Mesendoderm (in vitro differentiated cells): ENCODE measurements around the gene TECTA.

ENCODE experiments used
- DNase-seq: peaks from one replicate; pipeline ENCODE4 v3.0.0; 2013
- H2AK5ac ChIP-seq: 2 replicates; pipeline ENCODE4 v1.6.1; 2013; ENCODE audit warnings: low read length, inconsistent platforms
- H2BK120ac ChIP-seq: 2 replicates; pipeline ENCODE4 v1.6.1; 2013; ENCODE audit warnings: low read depth, mild to moderate bottlenecking, low read length, moderate library complexity, mixed read lengths
- H2BK15ac ChIP-seq: replicated peaks from 2 replicates; pipeline ENCODE4 v1.6.1; 2013; ENCODE audit warnings: low read depth, mild to moderate bottlenecking, moderate library complexity
- H2BK5ac ChIP-seq: 2 replicates; pipeline ENCODE4 v1.6.1; 2013; ENCODE audit warnings: low read length, inconsistent platforms
- H3K18ac ChIP-seq: 2 replicates; pipeline ENCODE4 v1.6.1; 2013; ENCODE audit warnings: mild to moderate bottlenecking, low read length, mixed read lengths
- H3K23ac ChIP-seq: one replicate; pipeline ENCODE4 v1.6.1; 2013; ENCODE audit warnings: low read length
- H3K27ac ChIP-seq: 2 replicates; pipeline ENCODE4 v1.5.1; 2013; ENCODE audit warnings: low read depth, mild to moderate bottlenecking, inconsistent platforms, low read length, moderate library complexity
- H3K27me3 ChIP-seq: 2 replicates; pipeline ENCODE4 v1.6.1; 2013; ENCODE audit warnings: low read length, control low read depth, mild to moderate bottlenecking, inconsistent platforms; ENCODE audit not compliant: insufficient read depth, poor library complexity
- H3K36me3 ChIP-seq: 2 replicates; pipeline ENCODE4 v1.6.1; 2013; ENCODE audit warnings: low read length, inconsistent platforms; ENCODE audit not compliant: control insufficient read depth, insufficient read depth
- H3K4ac ChIP-seq: one replicate; pipeline ENCODE4 v1.6.1; 2013; ENCODE audit warnings: low read depth, mild to moderate bottlenecking, low read length, moderate library complexity
- H3K4me1 ChIP-seq: 2 replicates; pipeline ENCODE4 v1.6.1; 2013; ENCODE audit warnings: low read depth, low read length, inconsistent platforms; ENCODE audit not compliant: control insufficient read depth
- H3K4me2 ChIP-seq: 2 replicates; pipeline ENCODE4 v1.6.1; 2013; ENCODE audit warnings: low read length
- H3K4me3 ChIP-seq: 2 replicates; pipeline ENCODE4 v1.5.1; 2013; ENCODE audit warnings: mild to moderate bottlenecking, low read length
- H3K56ac ChIP-seq: one replicate; pipeline ENCODE4 v1.6.1; 2013; ENCODE audit warnings: low read length
- H3K79me1 ChIP-seq: 2 replicates; pipeline ENCODE4 v1.6.1; 2013; ENCODE audit warnings: low read length, inconsistent platforms
- H3K79me2 ChIP-seq: 2 replicates; pipeline ENCODE4 v1.6.1; 2013; ENCODE audit warnings: mild to moderate bottlenecking, low read length; ENCODE audit not compliant: control insufficient read depth, insufficient read depth
- H3K9ac ChIP-seq: 2 replicates; pipeline ENCODE4 v1.6.1; 2013; ENCODE audit warnings: low read length, inconsistent platforms
- H4K5ac ChIP-seq: one replicate; pipeline ENCODE4 v1.6.1; 2013; ENCODE audit warnings: low read length
- H4K8ac ChIP-seq: one replicate; pipeline ENCODE4 v1.6.1; 2013; ENCODE audit warnings: low read depth, mild to moderate bottlenecking, control low read depth, low read length, moderate library complexity
- WGBS: extraction: QIAGEN DNeasy Blood & Tissue Kit; methylation state at CpG from one replicate; pipeline ENCODE4 v1.1.7; 2013; ENCODE audit warnings: low lambda C conversion rate, missing lambda C conversion rate; ENCODE audit not compliant: insufficient coverage; ENCODE audit errors: extremely low coverage; 5-methylcytosine and 5-hydroxymethylcytosine counted together

TECTA gene

GRCh38 chr11:121068787-121069186, 32.3 kb upstream of the TECTA start:
- H3K9ac ChIP-seq = no peak overlapping the region
- H3K27me3 ChIP-seq = no peaks in the 10 kb centered on the region
- H3K36me3 ChIP-seq = no peaks in the 10 kb centered on the region
- H3K23ac ChIP-seq = no peak overlapping the region
- H3K79me1 ChIP-seq = no peaks in the 10 kb centered on the region
- H3K27ac ChIP-seq = no peak overlapping the region
- no peak for DNase-seq
- no peaks in the 10 kb centered on the region for H3K79me2 ChIP-seq
- H3K4ac ChIP-seq = no peak overlapping the region
- no peak overlapping the region for H2BK5ac ChIP-seq
- no peak overlapping the region for H2AK5ac ChIP-seq
- H2BK120ac ChIP-seq = no peak overlapping the region
- H4K5ac ChIP-seq = no peak overlapping the region
- no peak overlapping the region for H3K56ac ChIP-seq
- no peak overlapping the region for H4K8ac ChIP-seq
- H3K4me2 ChIP-seq = no peak overlapping the region
- no peak overlapping the region for H3K18ac ChIP-seq
- no peak overlapping the region for H2BK15ac ChIP-seq
- no CpG with 5 or more reads among the region's 6 CpGs for WGBS
- no peaks in the 10 kb centered on the region for H3K4me1 ChIP-seq
- no peak overlapping the region for H3K4me3 ChIP-seq

- Histone ChIP-seq H2BK5ac (no peak overlapping the region), H4K5ac (no peak overlapping the region), H3K9ac (no peak overlapping the region), H3K27me3 (no peaks in the 10 kb centered on the region), H3K4me1 (no peaks in the 10 kb centered on the region), H3K56ac (no peak overlapping the region), H2AK5ac (no peak overlapping the region), H3K23ac (no peak overlapping the region), H3K79me2 (no peaks in the 10 kb centered on the region), H3K18ac (no peak overlapping the region), H3K4me2 (no peak overlapping the region), H3K36me3 (no peaks in the 10 kb centered on the region), H2BK120ac (no peak overlapping the region), H4K8ac (no peak overlapping the region), H3K27ac (no peak overlapping the region), H3K4ac (no peak overlapping the region), H3K4me3 (no peak overlapping the region), H3K79me1 (no peaks in the 10 kb centered on the region), H2BK15ac (no peak overlapping the region)
- WGBS = no CpG with 5 or more reads among the region's 2 CpGs
- no peak for DNase-seq
These were observed 29.8 kb upstream of the TECTA start for GRCh38 chr11:121070951-121071845.

GRCh38 chr11:121071846-121072450, 29.1 kb upstream of the TECTA start:
- Histone ChIP-seq H2AK5ac (no peak overlapping the region), H4K5ac (no peak overlapping the region), H3K36me3 (no peaks in the 10 kb centered on the region)

GRCh38 chr11:121081321-121081720, 19.7 kb upstream of the TECTA start:
- no peaks in the 10 kb centered on the region for H3K4me1 ChIP-seq
- H3K9ac ChIP-seq = no peak overlapping the region
- H4K5ac ChIP-seq = no peak overlapping the region
- no peaks in the 10 kb centered on the region for H3K27me3 ChIP-seq
- DNase-seq = no peak
- no peak overlapping the region for H3K56ac ChIP-seq
- no peak overlapping the region for H2BK15ac ChIP-seq
- WGBS = no CpG with 5 or more reads among the region's 3 CpGs
- no peak overlapping the region for H2AK5ac ChIP-seq
- H3K27ac ChIP-seq = no peak overlapping the region
- H2BK120ac ChIP-seq = no peak overlapping the region
- no peak overlapping the region for H3K18ac ChIP-seq
- no peak overlapping the region for H3K4me3 ChIP-seq
- H3K4me2 ChIP-seq = no peak overlapping the region
- no peak overlapping the region for H4K8ac ChIP-seq
- no peaks in the 10 kb centered on the region for H3K79me1 ChIP-seq
- H3K36me3 ChIP-seq = no peaks in the 10 kb centered on the region
- H3K23ac ChIP-seq = no peak overlapping the region
- no peak overlapping the region for H2BK5ac ChIP-seq
- H3K4ac ChIP-seq = no peak overlapping the region
- H3K79me2 ChIP-seq = no peaks in the 10 kb centered on the region

More at GRCh38 chr11:121071846-121072450, 29.1 kb upstream of the TECTA start:
- no CpG with 5 or more reads among the region's 5 CpGs for WGBS
- H4K8ac ChIP-seq = no peak overlapping the region
- H2BK15ac ChIP-seq = no peak overlapping the region
- H3K18ac ChIP-seq = peak overlapping the region; percentile 22
- no peak overlapping the region for H3K4ac ChIP-seq
- no peaks in the 10 kb centered on the region for H3K27me3 ChIP-seq
- no peaks in the 10 kb centered on the region for H3K4me1 ChIP-seq
- no peak overlapping the region for H3K23ac ChIP-seq
- no peak overlapping the region for H3K56ac ChIP-seq
- no peak overlapping the region for H2BK5ac ChIP-seq
- no peak overlapping the region for H3K9ac ChIP-seq
- peak; percentile 41 for DNase-seq
- no peak overlapping the region for H3K4me2 ChIP-seq
- no peak overlapping the region for H3K27ac ChIP-seq
- H3K79me2 ChIP-seq = no peaks in the 10 kb centered on the region
- H3K4me3 ChIP-seq = no peak overlapping the region
- H3K79me1 ChIP-seq = no peaks in the 10 kb centered on the region
- H2BK120ac ChIP-seq = no peak overlapping the region

- WGBS = no CpG with 5 or more reads among the region's 1 CpG
- DNase-seq = no peak
These were observed 18.8 kb upstream of the TECTA start for GRCh38 chr11:121082219-121082618.

More at GRCh38 chr11:121082219-121082618, 18.8 kb upstream of the TECTA start:
- no peaks in the 10 kb centered on the region for H3K36me3 ChIP-seq
- H4K5ac ChIP-seq = no peak overlapping the region
- no peak overlapping the region for H2BK15ac ChIP-seq
- no peaks in the 10 kb centered on the region for H3K79me2 ChIP-seq
- no peak overlapping the region for H3K9ac ChIP-seq
- H2AK5ac ChIP-seq = no peak overlapping the region
- H2BK5ac ChIP-seq = no peak overlapping the region
- H3K27me3 ChIP-seq = no peaks in the 10 kb centered on the region
- no peak overlapping the region for H2BK120ac ChIP-seq
- H3K4me2 ChIP-seq = no peak overlapping the region
- no peaks in the 10 kb centered on the region for H3K4me1 ChIP-seq
- no peaks in the 10 kb centered on the region for H3K79me1 ChIP-seq
- no peak overlapping the region for H3K56ac ChIP-seq
- H3K4me3 ChIP-seq = no peak overlapping the region
- H4K8ac ChIP-seq = no peak overlapping the region
- no peak overlapping the region for H3K18ac ChIP-seq
- H3K4ac ChIP-seq = no peak overlapping the region
- H3K23ac ChIP-seq = no peak overlapping the region
- no peak overlapping the region for H3K27ac ChIP-seq
